ENCODE data around the gene RWDD2A. TPM values are rescaled to one million over a fixed set of nuclear protein-coding genes. Genes with fewer than 3 reads are reported as not detected.

RWDD2A gene
- total and polyA plus RNA-seq, 3 experiments from 2014 or later: 1.3 to 2.3 (median 1.3) TPM

DNA sequence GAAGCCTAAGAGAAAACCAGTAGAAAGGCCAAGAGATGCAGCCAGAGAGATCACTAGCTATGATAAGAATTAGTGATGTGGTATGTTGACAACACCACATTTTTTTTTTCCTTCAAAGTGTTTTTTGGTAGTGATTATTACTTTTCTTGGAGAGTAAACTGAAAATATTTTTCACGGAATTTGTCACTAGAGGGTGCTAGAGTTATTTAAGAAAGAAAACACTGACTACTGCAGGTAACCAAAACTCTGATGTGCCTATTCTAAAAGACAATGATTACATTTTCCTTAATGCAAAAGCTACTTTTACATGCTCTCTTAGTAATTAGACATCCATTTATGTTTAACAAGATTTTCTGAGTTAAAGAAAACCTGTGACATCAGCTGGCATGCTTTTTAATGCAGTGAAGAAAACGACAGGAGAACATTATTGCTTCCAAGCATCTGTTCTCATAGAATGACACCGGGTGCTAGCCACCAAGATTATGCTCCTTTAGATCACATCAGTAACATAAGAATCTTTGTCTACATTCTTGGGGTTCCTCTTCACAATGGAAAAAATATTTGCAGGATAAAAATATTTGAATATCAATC lies 28.8 kb downstream of the RWDD2A start:
- Mint-ChIP-seq H3K4me3 (no peak overlapping the region), H3K36me3 (no peaks in the 10 kb centered on the region), H3K4me1 (peaks cover 0 to 8% (median 1%) of the 10 kb centered on the region in 3 donors), H3K27ac (no peak overlapping the region), H3K9me3 (no peaks in the 10 kb centered on the region), H3K27me3 (no peaks in the 10 kb centered on the region)
- ChIA-PET POLR2A (no interaction called here), CTCF (interaction anchor here (0.9 to 2.7 kb wide), 5 partner anchors 11 to 291 kb away, joined by 3 to 20 read pairs (median 4); partner anchors contain the start of genes DOP1A, PRSS35 and UBE3D)
- no peaks in the 10 kb centered on the region for H3K36me3 ChIP-seq (ENCODE audit: insufficient read depth, low read length)
- no peaks in the 10 kb centered on the region for H3K27me3 ChIP-seq (ENCODE audit: insufficient read depth, low read length, poor library complexity, severe bottlenecking)
- DNase-seq: peak in 2 of 5 donors; percentile 5 to 11
- H3K27ac ChIP-seq (ENCODE audit: low read depth, low read length): no peak overlapping the region
- no peak overlapping the region for H3K4me3 ChIP-seq (ENCODE audit: low read length)
- no peaks in the 10 kb centered on the region for H3K4me1 ChIP-seq (ENCODE audit: insufficient read depth, low read length)
- H3K9me3 ChIP-seq (ENCODE audit: low read length): no peaks in the 10 kb centered on the region

DNA sequence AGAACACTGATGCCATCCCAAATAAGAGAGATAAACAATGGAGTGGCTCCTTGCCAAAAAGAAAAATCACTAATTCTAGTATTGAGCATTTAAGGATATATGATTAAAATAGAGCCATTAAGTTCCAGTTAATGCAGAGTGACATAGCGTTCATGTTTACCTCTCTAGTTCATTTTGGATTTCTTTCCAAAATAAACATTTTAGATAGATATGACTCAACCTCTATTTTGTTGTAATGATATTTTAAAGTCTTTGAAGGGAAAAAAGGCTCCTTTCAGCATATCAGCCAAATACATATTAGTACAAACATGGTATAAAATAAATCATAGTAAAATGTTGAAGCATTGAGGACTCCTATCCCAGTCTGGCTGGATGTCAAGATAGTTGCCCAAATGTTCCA lies 33.4 kb downstream of the RWDD2A start:
- Histone ChIP-seq H3K9me3 (ENCODE audit: low read length) (no peaks in the 10 kb centered on the region), H3K4me3 (ENCODE audit: low read length) (no peak overlapping the region), H3K27me3 (ENCODE audit: insufficient read depth, low read length, poor library complexity, severe bottlenecking) (no peaks in the 10 kb centered on the region), H3K4me1 (ENCODE audit: insufficient read depth, low read length) (no peaks in the 10 kb centered on the region), H3K36me3 (ENCODE audit: insufficient read depth, low read length) (no peaks in the 10 kb centered on the region), H3K27ac (ENCODE audit: low read depth, low read length) (no peak overlapping the region)
- DNase-seq: no peak
- Mint-ChIP-seq H3K27ac (peak overlapping the region in 1 of 8 donors; percentile 26), H3K9me3 (no peaks in the 10 kb centered on the region), H3K4me1 (peaks cover 0 to 8% (median 1%) of the 10 kb centered on the region in 3 donors), H3K4me3 (no peak overlapping the region), H3K27me3 (peaks cover 0 to 7% of the 10 kb centered on the region in 2 donors), H3K36me3 (no peaks in the 10 kb centered on the region)
- ChIA-PET CTCF (no interaction called here), POLR2A (no interaction called here)

DNA sequence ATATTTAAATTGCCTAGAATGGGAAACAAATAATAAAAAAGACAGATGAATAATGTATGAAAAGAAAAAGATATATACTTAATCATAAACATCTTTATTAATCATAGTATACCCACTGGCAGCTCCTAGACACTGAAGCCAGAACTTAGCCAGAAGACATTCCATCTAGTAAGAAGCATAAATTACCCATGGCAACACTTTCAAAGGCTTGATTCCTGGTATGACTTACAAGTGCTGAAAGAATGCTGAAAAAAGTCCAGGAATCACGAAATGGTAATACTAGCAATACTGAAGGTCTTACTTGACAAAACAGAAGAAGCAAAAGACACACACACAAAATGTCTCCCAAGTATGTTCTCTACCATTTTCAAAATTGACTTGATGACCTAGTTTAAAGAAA lies 38.0 kb downstream of the RWDD2A start:
- Histone ChIP-seq H3K27ac (ENCODE audit: low read depth, low read length) (no peak overlapping the region), H3K9me3 (ENCODE audit: low read length) (no peaks in the 10 kb centered on the region), H3K27me3 (ENCODE audit: insufficient read depth, low read length, poor library complexity, severe bottlenecking) (no peaks in the 10 kb centered on the region), H3K4me3 (ENCODE audit: low read length) (no peak overlapping the region), H3K4me1 (ENCODE audit: insufficient read depth, low read length) (no peaks in the 10 kb centered on the region), H3K36me3 (ENCODE audit: insufficient read depth, low read length) (no peaks in the 10 kb centered on the region)
- H3K27me3 Mint-ChIP-seq: peaks cover 3 to 22% of the 10 kb centered on the region in 2 donors
- H3K9me3 Mint-ChIP-seq: no peaks in the 10 kb centered on the region
- CTCF ChIA-PET: no interaction called here
- no peak overlapping the region for H3K27ac Mint-ChIP-seq
- DNase-seq: no peak
- H3K36me3 Mint-ChIP-seq: peaks cover 0 to 1% (median 0%) of the 10 kb centered on the region in 3 donors
- POLR2A ChIA-PET: no interaction called here
- H3K4me3 Mint-ChIP-seq: no peak overlapping the region
- H3K4me1 Mint-ChIP-seq: no peaks in the 10 kb centered on the region

DNA sequence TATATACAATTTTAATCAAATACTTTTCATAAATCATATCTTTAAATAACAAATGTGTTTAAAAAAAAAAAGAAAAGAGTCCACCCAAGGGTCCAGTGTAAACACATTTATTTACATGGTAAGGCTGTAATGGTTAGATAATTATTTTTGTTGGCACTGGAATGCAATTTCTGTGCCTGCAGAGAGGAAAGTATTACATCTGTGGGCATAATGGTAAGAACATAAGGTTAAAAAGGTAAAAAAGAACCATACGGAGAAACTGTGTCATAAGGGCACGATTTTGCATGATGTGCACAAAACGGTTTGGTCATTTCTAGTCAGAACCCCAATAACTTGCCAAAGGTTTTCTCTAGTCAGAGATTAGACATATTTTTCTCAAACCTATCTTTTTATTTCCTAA lies 54.3 kb downstream of the RWDD2A start:
- Histone ChIP-seq H3K4me3 (ENCODE audit: low read length) (no peak overlapping the region), H3K36me3 (ENCODE audit: insufficient read depth, low read length) (no peaks in the 10 kb centered on the region), H3K27ac (ENCODE audit: low read depth, low read length) (no peak overlapping the region), H3K4me1 (ENCODE audit: insufficient read depth, low read length) (no peaks in the 10 kb centered on the region), H3K27me3 (ENCODE audit: insufficient read depth, low read length, poor library complexity, severe bottlenecking) (no peaks in the 10 kb centered on the region), H3K9me3 (ENCODE audit: low read length) (no peaks in the 10 kb centered on the region)
- H3K9me3 Mint-ChIP-seq: peaks cover 0 to 3% (median 0%) of the 10 kb centered on the region in 5 donors
- no peak overlapping the region for H3K27ac Mint-ChIP-seq
- ChIA-PET POLR2A (no interaction called here), CTCF (no interaction called here)
- no peaks in the 10 kb centered on the region for H3K4me1 Mint-ChIP-seq
- no peak overlapping the region for H3K4me3 Mint-ChIP-seq
- DNase-seq: no peak
- H3K27me3 Mint-ChIP-seq: peaks cover 0 to 16% of the 10 kb centered on the region in 2 donors
- H3K36me3 Mint-ChIP-seq: peaks cover 0 to 28% (median 7%) of the 10 kb centered on the region in 3 donors

Other genes with a start within 250 kb of the RWDD2A start
- gene UBE3D, start 127.5 kb upstream of the RWDD2A start, total RNA-seq: 1 to 10 TPM; 6.3 to 8.1 TPM
- 3.9 TPM for gene UBE3D, start 127.5 kb upstream of the RWDD2A start, polyA plus RNA-seq
- 1 to 10 TPM; 8.5 to 9.7 TPM for gene DOP1A, start 125.7 kb upstream of the RWDD2A start, total RNA-seq
- gene DOP1A, start 125.7 kb upstream of the RWDD2A start, polyA plus RNA-seq: 4.7 TPM
- gene PGM3, start 92 bp upstream of the RWDD2A start, total RNA-seq: 10 to 100 TPM; 18.7 to 19.8 TPM
- gene PGM3, start 92 bp upstream of the RWDD2A start, polyA plus RNA-seq: 10.8 TPM
- gene ME1, start 237.7 kb downstream of the RWDD2A start, total RNA-seq: under 1 TPM; 0.42 to 0.50 TPM
- 4.9 TPM for gene ME1, start 237.7 kb downstream of the RWDD2A start, polyA plus RNA-seq

Measured in CD8-positive, alpha-beta memory T cell (primary cell).